ELF-1 (cell line): ENCODE data around the gene MPC2.
A peak's percentile ranks its signal among the peaks of the same experiment; 100 is the strongest.

Experiments
- DNase-seq: peaks from one replicate; pipeline ENCODE4 v3.0.0-alpha.2; 2016; ENCODE audit warnings: low read depth, low spot score

MPC2 gene

DNA sequence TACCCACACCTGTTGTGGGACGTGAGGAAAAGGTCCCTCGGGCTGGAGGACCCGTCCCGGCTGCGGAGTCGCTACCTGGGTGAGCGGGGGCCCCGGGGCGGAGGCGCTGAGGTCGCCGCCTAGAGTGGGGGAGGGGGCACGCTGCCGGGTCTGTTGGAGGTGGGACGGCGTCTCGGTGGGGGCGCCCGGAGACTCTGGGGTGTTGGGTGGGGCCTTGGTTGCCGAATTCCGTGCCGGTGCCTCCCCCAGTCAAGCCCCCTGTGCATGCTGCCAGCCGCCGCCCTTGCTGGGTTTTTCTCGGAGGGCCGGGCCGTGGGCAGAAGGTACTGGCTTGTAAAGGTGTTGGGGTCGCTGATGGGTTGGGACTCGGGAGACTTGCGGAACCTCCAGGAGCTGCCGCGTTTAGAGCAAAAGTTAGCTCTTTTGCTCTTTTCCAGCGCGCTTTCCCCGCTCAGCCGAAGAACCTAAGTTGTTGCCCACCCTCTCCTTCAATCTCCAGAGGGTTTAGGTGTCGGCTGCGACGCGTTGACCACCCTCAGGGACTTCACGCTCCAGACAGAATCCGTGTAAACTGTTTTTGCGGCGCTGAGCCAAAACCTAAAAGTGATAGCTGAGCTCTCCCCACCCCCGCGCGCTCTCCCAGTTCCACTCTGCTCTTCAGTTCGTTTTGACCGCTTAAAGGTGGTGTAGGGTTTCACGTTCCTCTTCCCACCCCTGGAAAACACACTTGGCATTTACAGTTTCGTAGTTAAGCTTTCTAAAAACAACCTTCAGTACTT is at the start of gene MPC2:
MPC2 (minus strand) TSS at position 143 of the 779 bp plus-strand sequence. CDS start 1,231 bp downstream, outside the sequence.
- DNase-seq: peak; percentile 80

DNA sequence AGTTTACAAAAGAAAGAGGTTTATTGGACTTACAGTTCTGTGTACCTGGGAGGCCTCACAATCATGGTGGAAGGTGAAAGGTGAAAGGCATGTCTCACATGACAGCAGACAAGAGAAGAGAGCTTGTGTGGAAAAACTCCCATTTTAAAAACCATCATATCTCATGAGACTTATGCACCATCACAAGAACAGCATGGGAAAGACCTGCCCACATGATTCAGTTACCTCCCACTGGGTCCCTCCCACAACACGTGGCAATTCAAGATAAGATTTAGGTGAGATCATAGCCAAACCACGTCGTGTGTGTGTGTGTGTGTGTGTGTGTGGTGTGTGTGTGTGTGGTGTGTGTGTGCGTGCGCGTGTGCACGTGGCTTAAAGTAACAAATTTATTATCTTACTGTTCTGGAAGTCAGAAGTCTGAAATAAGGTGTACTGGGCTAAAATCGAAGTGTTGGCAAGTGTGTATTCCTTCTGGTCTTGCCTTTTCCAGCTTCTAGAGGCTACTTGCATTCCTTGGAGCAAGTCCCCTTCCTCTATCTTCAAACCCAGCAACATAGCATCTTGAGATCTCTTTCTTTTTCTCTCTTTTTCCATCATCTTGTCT is 48.1 kb upstream of the MPC2 start:
- DNase-seq: no peak

DNA sequence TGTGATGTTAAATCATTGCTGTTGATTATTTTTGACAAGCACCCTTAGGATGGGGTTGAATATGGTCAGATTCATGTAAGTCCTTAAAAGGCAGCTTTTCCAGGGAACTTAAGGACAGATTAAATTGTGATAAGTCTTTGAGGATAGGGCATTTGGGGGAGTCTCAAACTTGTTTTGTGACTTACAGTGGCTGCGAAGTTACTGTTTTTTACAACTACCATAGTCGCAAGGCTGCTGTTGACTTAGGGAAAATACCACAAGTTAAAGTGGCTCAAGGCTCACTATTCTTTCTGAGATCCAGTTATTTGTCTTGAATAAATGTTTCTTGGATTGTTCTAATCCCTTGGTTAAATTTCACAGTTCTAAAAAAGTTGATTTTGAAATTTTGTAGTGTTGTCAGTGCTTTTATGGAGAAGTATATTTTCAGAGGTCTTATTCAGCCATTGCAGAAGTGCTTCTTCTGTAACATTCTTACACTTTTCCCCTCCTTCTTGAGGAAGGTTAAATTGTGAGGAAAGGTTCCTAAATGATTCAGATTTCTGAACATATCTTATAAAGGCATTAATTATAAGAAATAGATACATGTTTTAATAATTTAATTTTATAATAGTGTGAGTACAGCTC is 47.0 kb upstream of the MPC2 start:
- DNase-seq: no peak

DNA sequence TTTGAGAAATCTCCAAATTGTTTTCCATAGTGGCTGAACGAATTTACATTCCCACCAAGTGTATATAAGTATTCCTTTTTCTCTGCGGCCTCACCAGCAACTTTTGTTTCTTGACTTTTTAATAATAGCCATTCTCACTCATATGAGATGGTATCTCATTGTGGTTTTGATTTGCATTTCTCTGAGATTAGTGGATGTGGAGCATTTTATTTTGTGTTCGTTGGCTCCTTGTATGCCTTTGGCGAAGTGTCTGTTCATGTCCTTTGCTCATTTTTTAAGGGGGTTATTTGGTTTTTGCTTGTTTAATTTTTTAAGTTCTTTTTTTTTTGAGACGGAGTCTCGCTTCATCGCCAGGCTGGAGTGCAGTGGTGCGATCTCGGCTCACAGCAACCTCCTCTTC is 45.1 kb upstream of the MPC2 start:
- DNase-seq: no peak

DNA sequence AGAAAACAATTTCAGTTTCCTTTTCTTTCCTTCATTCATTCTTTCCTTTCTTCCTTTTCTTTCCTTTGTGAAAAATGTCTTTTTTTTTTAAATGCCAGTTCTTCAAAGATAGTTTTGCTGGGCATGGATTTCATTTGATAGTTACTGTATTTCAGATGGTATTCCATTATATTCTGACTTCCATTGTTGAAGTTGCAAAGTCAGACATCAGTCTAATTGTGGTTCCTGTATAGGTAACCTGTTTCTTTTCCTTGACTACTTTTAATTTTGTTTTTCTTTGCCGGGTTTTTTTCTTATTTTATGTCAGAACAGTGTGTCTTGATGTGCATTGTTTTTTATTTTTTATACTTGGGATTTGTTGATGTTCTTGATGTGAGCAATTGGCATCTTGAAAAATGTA is 40.4 kb upstream of the MPC2 start:
- no peak for DNase-seq

DNA sequence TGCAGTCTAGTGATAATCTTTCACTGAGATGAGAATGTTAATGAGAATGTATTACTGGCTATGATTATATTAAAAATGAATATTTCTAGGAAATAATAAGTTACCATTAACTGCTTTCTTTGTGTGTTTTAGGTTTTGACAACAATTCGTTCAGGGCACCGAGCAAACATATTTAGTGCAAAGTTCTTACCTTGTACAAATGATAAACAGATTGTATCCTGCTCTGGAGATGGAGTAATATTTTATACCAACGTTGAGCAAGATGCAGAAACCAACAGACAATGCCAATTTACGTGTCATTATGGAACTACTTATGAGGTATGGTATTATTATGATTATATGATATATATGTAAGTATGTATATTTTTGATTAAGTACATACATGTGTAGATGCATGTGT is 37.8 kb upstream of the MPC2 start:
- no peak for DNase-seq

DNA sequence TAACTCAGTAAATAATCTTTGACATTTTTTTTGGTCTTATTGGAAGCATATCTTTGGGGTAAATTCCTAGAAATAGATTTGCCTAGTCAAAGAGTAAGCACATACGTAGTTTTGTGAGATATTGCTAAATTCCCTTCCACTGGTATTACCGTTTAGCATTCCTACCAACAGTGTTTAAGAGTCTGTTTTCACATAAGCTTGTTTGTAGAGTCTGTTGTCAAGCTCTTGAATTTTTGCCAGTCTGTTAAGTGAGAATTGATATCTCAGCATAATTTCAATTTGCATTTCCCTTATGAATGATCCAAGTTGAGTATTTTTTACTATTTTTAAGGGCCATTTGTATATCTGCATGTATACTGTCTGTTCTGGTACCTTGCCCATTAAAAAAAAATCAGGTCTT is 37.0 kb upstream of the MPC2 start:
- no peak for DNase-seq

DNA sequence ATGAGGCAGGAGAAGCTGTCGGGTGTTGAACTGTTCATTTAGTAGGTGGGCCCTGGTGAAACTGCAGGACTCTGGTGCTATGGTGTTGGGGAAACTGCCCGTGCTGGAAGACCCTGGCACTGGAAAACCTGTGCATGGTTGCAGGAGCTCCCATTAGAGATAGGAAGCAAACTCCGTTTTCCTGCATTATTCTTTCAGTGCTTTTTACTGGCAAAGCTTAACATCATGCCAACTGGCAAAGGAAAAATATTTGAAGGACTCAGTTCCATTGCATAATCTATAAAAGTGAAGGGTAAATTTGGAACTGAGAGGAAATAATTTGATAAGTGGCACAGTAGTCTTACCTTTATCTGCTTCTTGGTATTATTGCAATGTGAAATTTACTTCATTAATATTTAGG is 31.7 kb upstream of the MPC2 start:
- no peak for DNase-seq

DNA sequence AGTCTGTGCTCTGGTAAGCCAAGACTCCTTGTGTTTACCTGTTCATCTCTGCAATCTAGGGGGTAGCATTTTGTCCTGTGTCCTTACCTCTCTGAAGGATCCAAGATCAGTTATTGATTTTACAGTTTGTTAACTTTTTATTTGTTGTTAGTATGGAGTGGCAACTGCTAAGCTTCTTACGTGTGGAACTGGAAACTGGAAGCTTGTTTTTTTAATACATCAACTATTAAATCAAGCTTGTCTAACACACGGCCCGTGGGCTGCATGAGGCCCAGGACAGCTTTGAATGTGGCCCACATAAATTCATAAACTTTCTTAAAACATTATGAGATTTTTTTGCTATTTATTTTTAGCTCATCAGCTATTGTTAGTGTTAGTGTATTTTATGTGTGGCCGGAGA is 29.2 kb upstream of the MPC2 start:
- DNase-seq: no peak

DNA sequence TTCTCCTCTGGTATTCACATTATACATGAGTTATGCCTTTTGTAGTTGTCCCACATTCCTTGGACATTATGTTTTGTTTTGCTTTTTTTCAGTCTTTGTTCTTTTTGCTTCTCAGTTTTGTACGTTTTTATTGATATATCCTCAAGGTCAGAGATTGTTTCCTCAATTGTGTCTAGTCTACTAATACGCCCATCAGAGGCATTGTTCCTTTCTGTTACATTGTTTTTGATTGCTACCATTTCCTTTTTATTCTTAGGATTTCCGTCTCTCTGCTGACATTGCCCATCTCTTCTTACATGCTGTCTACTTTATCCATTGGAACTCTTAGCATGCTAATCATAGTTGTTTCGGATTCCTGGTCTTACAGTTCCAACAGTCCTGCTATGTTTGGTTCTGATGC is 27.8 kb upstream of the MPC2 start:
- no peak for DNase-seq

DNA sequence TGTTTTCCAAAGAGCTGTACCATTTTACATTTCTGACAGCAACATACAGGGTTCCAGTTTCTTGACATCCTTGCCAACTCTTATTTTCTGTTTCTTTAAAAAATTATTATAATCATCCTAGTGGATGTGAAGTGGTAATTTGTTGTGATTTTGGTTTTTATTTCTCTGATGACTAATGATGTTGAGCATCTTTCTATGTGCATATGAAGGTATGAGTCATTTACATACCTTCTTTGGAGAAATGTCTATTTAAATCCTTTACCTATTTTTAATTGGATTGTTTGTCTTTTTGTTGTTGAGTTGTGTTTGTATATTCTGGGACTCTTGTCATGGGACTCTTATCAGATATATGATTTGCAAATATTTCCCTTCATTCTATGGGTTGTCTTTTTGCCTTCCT is 20.8 kb upstream of the MPC2 start:
- no peak for DNase-seq

DNA sequence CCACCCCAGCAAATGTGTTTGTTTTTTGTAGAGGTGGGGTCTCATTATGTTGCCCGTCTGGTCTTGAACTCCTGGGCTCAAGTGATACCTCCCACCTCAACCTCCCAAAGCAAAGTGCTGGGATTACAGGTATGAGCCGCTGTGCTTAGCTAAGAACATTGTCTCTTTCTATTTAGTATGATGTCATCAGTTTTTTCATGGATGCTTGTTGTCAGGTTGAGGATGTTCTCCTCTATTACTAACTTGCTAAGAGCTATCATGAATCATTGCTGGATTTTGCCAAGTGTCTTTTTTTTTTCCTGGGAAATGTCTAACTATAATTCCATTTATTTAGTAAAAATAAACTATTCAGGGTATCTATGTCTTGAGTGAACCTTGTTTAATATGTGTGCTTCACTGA is 19.0 kb upstream of the MPC2 start:
- no peak for DNase-seq

DNA sequence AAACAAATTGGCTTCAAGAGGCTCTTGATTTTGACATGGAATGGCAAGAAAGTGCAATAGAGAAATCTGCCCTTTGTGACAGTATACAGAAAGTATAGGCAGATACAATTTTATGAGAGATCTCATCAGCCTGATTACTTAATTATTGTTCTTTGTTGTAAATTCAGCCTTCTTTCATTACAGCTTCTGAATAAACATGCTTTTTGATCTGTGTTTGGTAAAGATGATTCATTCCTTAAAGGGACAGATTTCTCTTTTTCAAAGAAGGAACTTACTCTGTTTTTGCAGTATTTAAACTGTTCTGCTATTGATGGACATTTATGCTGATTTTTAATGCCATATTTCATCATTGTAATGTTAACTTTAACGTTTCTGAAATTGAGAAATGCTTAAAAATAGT is 13.7 kb upstream of the MPC2 start:
- DNase-seq: no peak

DNA sequence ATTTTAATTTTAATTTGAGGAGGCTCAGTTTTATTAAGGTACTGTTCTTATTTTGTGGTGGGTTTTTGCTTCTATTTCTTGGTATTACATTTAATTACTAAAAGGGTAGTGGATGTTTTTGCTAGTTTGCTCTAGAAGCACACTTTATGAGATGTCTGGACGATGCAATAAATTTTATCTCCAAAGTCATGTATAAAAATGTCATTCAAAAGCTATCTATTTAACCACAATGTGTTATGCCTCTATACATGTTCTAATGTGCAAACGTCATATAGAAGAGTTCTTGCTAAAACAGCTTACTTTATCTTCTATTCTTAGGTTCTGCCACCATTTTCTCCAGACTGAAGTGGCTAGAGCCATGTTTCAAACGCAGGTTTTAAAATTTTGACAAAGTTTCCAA is 12.9 kb upstream of the MPC2 start:
- no peak for DNase-seq

DNA sequence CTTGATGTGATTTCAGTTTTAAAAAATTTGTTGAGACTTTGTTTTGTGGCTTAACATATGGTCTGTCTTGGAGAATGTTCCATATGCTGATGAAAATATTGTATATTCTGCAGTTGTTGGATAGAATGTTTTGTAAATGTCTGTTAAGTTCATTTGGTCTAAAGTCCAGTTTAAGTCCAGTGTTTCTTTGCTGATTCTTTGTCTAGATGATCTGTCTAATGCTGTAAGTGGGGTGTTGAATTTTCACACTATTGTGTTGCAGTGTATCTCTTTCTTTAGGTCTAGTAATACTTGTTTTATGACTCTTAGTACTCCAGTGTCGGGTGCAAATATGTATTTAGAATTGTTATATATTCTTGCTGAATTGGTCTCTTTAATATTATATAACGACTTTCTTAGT is 10.9 kb upstream of the MPC2 start:
- no peak for DNase-seq

DNA sequence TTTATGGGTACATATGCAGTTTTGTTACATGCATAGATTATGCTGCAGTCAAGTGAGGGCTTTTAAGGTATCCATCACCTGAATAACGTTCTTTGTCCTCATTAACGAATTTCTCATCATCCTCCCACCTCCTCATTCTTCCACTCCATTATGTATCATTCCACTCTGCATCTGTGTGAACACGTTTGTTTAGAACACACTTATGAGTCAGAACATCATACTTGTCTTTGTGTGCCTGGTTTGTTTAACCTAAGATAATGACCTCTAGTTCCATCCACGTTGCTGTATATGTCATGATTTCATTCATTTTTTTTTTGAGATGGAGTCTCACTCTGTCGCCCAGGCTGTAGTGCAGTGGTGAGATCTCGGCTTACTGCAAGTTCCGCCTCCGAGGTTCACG is 6.7 kb upstream of the MPC2 start:
- DNase-seq: no peak

DNA sequence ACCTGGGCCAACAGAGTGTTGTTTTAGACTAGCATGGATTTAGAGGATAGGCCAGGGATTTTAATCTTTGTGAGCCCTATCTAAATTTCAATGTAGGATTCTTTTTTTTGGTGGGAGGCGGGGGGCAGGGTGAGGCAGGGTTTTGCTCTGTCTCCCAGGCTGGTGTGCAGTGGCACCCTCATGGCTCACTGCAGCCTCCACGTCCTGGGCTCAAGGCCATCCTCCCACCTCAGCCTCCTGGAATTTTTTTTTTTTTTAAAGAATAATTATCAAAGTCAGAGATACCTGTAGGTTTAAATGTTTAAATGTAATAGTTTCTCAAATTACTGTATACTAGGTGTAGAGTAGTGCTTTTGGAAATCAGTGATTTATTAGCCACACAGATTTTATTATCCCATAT is 3.4 kb upstream of the MPC2 start:
- no peak for DNase-seq

DNA sequence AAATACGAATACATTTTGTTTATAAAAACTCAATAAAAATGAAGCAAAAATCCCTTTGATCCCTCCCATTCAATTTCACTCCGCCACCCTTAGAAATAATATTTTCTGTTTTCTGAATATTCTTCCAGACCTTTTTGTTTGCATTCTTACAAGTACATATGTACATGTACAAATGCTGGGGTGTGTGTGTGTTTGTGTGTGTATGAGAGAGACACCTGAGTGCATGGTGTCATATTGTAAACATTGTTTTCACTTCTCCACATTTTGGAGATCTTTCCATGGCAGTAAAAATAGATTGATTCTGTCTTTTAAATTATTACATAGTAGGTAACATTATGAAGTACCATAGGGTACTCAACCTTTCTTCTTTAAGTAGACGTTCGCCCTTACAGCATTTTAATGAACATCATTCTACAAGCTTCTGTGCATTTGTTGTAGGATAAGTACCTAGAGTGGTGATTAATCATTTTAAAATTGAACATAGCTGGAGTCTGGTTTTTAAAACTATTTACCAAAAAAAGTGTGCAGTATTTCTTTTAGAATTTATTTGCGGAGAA is 1.3 kb upstream of the MPC2 start:
- no peak for DNase-seq

DNA sequence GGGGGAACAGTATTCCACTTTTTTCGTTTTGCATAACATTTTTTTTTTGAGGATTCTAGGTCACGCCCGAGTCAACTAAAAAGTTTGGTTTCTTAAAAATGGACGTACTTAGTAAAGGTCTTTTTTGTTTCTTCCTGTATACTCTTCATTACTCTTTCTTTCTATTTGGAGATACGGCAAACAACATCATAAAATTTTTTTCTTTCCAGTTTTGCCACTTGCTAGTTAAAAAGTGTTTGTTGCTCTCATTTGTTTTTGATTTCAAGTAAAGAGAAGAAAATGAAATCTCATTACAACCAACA is 788 bp upstream of the MPC2 start:
- no peak for DNase-seq

DNA sequence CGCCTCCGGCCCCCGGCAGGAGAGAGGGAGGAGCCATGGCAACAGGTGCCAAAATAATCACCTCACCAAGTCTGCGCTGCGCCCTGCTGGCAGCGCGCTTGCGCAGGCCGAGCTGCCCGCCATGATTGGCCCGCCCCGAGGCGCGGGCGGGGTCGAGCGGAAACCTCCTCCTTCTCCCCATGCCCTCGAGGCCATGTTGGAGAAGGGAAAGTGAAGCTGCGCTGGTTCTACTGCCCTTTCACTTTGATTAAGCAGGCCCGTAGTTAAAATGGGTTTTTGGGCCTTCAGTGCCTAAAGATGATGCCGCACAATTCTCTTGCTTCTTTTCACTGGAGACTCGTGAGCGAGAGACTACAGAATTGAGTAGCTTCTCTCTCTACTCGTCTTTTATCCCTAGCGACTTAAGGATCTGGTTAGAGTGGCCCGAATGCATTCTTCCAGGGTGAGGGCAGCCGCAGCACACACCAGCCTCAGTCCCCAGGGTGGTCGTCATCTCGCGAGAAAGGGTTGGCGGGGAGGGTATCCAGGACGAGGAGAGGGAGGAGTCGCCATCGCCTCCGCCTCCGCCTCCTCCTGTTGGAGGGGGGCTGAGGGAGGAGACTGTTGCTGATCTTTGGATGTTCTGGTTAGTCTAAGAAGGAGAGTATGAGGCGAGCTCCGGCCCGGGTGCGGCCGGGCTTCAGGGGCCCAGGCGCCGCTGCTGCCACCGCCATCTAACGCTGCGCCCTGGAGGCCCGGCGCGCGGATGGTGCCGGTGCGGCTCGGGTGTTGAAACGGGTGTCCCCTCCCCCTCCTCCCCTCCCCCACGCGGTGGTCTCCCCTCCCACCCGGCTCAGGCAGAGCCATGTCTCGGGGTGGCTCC is 573 bp downstream of the MPC2 start, which contains the start of gene DCAF6:
DCAF6 (plus strand) TSS at position 616 of the 862 bp plus-strand sequence; CDS start at position 845, 229 bp downstream.
- peak; percentile 99 for DNase-seq

DNA sequence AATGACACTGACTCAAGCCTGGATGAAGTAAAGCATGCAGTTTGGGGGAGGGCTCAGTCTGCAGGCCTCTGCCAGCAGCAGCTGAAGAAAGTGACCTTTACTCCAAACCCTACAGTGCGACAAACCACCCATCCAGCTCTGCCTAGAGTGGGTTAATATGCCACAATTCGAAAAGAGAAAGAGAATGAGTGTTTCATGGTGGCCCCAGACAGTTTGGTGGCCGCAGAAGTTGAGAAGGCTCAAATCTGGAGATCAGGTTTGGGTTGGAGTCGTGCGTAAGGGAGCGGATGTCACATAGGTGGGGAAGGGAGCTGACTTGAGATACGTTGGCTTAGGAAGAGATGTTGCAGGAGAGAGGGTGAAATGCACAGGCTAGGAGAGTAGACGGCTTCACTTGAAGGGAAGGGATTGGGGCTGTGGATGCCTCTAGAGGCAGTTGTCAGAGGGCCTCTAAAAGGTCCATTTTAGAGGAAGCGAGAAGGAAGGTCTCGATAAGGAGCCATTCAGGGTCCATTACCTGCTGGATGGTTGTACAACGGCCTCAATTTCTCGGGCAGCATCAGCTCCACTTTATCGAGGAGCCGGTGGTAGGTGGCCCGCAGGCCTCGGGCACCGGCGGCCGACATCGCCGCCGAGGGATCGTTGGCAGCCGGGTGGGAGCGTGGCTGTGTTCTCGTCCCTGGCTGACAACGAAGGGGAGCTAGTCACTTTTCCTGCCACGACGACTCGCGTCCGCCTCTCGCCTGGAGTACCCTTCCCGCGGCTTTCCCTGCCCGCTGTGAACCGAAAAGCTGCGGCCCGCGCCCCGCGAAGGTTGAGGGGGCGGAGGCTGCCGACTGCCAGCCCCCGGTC is 1.4 kb downstream of the MPC2 start:
- peak; percentile 72 for DNase-seq
